B cell (primary cell): ENCODE results near the gene VCL.
"Not testable (repeated sequence)": the region's sequence is repeated elsewhere in the genome, so short reads cannot be mapped to it uniquely, and the experiment has no call there.

Experiments
- EZH2 ChIP-seq: IDR thresholded peaks from 2 replicates; pipeline ENCODE4 v1.6.1; 2012; ENCODE audit warnings: borderline replicate concordance, low read depth, mild to moderate bottlenecking, moderate library complexity, low read length; ENCODE audit not compliant: insufficient read depth, poor library complexity, severe bottlenecking
- TF ChIP-seq, protein P1 (sequence below): fragments of 200-600 bp; IDR thresholded peaks from one replicate; pipeline ENCODE4 v1.8.0; 2022; ENCODE audit warnings: antibody characterized with exemption, mild to moderate bottlenecking

DNA sequence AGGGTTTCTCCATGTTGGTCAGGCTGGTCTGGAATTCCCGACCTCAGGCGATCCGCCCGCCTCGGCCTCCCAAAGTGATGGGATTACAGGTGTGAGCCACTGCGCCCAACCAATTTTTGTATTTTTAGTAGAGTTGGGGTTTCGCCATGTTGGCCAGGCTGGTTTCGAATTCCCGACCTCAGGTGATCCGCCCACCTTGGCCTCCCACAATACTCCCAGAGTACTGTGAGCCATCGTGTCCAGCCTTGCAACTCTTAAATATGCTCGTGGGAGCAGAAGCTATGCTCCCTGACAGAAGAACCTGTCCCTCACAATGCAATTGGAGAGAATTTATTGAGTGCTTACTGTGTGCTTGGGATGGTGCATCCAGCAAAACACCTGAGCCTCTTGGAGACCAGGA is 34.4 kb upstream of the VCL start:
- TF ChIP-seq, protein P1, sequence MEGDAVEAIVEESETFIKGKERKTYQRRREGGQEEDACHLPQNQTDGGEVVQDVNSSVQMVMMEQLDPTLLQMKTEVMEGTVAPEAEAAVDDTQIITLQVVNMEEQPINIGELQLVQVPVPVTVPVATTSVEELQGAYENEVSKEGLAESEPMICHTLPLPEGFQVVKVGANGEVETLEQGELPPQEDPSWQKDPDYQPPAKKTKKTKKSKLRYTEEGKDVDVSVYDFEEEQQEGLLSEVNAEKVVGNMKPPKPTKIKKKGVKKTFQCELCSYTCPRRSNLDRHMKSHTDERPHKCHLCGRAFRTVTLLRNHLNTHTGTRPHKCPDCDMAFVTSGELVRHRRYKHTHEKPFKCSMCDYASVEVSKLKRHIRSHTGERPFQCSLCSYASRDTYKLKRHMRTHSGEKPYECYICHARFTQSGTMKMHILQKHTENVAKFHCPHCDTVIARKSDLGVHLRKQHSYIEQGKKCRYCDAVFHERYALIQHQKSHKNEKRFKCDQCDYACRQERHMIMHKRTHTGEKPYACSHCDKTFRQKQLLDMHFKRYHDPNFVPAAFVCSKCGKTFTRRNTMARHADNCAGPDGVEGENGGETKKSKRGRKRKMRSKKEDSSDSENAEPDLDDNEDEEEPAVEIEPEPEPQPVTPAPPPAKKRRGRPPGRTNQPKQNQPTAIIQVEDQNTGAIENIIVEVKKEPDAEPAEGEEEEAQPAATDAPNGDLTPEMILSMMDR = not testable (repeated sequence)
- not testable (repeated sequence) for TF ChIP-seq EZH2
